DMS79 (cell line): ENCODE results near the gene SKAP1.
"Not testable (repeated sequence)": the region's sequence is repeated elsewhere in the genome, so short reads cannot be mapped to it uniquely, and the experiment has no call there.

Experiments used
- DNase-seq: peaks from one replicate; lab custom pipeline; 2025; lab: John Stamatoyannopoulos, UW

Gene SKAP1

GRCh38 chr17:48209973-48210372 lies 220.0 kb downstream of the SKAP1 start:
- DNase-seq: no peak

- DNase-seq: no peak
Observed at GRCh38 chr17:48207776-48208544, 222.1 kb downstream of the SKAP1 start.

DNA sequence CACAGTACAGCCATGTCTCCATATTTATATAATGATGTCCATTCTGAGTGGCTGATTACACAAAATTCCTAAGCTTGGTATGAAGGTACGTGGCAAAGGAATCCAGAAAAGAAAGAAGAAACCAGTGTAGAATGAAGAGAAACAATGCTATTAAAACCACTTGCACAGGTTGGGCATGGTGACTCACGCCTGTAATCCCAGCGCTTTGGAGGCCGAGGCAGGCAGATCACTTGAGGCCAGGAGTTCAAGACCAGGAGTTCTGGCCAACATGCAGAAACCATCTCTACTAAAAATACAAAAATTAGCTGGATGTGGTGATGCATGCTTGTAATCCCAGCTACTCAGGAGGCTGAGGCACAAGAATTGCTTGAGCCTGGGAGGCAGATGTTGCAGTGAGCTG lies 223.0 kb downstream of the SKAP1 start:
- not testable (repeated sequence) for DNase-seq

DNA sequence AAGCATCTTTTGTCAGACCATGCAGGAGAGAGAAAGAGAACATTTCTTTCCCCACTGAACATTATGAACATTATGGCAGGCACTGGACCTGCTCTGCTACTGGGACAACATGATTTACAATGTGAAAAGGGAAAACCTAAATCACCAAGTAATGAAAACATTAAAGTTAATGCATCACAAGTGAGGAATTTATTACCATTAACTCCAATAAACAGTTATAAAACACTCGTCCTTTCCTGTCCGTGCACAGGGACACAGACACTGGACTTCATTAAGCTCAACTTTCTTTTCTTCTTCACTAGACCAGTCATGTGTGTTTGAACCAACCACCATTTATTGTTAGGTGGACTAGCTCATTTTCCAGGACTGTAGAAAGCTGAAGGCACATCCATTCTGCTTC lies 227.1 kb downstream of the SKAP1 start:
- DNase-seq: no peak

DNA sequence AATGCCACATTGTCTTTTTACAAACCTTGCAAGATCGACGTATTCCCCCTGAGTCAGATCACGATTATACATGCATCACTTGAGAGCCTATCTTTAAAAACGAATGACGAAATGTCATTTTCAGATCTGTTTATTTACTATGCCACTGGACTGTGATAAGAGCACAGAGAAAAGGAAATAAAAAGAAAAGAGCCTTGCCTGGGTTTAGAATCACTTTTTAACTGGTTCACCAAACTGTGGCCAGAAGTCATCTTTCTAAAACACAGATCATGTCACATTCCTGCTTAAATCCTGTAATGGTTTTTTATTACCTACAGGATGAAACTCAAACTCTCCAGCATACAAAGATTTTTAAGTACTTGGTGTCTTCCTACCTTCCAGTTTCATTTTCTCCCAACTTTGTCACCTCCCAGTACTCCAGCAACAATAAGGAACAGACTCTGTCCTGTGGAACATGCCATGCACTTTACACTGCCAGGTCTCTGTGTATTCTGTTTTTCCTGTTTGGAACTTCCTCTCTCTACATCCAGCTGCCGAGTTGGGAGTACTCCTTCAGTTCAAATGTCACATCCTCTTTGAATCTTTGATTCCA lies 231.0 kb downstream of the SKAP1 start:
- DNase-seq: peak; percentile 23

DNA sequence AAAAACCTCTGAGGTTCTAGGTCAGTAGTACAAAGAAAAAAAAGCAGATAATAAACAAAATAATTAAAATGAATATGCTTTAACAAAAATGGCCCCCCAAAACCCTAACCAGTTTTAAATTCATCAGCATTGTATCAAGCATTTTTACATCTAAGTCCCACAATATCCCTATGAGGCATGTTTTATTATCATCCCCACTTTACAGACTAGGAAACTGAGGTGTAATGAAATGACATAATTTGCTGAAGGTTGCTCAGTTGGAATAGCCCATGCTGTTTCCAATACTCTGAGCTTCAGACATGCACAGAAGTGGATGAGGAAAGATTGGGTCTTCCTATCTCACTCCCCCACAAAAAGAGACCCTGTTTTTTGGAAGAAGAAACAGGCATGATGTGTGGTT lies 234.1 kb downstream of the SKAP1 start:
- DNase-seq: no peak

DNA sequence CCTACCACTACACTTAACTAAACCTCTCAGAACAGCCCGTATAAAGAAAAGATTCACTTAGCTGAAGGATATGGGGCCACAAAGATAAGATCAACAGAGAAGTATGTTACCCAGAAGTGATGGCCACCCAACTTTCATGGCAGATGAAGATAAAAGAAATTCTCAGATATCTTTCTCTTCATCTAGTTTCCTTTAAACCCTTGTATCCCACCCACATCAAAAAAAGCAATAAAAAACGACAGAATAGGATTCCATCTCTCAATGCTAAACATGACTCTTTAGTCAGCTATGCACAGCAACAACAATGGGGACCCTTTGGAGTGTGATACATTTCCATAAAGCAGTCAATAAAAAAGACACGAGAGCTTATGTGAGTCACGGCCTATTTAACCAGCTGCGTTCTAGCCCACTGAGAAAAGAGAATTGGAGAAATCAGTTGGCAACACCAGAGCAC lies 235.9 kb downstream of the SKAP1 start:
- DNase-seq: peak; percentile 74

DNA sequence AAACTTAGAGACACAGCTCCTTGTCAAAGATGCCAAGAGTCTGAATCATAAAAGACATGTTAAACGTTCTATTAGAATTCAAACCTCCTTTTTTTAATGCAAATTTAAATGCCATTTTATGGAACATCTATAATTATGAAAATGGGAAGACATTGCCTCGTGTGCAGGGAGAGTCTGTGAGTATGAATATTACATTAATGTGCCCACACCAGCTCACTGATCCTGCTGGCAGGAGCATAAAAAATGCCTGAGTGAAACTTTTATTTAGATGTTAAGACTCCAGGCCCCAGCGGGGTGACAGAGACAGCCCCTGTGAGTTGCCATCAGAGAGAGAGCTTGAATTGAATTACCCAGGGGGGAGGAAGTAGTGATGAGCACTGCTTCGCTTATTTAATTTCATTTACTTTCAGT lies 237.7 kb downstream of the SKAP1 start:
- DNase-seq: no peak

DNA sequence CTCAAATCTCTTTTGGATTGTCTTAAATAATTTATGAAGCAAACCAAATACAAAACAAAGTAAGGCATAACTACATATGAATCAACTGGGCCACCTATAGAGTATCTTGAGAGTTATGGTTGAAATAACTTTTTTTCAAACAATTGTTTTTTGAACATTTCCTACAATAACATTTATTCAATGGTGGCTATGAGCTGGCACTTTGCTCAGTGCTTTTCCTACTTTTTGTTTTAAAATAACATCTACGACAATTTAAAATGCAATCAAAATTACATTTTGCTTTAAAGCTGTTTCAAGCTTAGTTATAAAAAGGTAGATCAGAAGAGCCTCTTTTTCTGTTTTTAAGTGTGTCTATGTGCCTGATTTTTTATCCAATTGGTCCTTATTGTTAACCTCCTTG lies 238.7 kb downstream of the SKAP1 start:
- no peak for DNase-seq

- DNase-seq: no peak
Observed at GRCh38 chr17:48190871-48191270, 239.1 kb downstream of the SKAP1 start.

GRCh38 chr17:48187872-48188608 lies 242.0 kb downstream of the SKAP1 start:
- DNase-seq: peak; percentile 84

GRCh38 chr17:48186317-48186716 lies 243.7 kb downstream of the SKAP1 start:
- DNase-seq: not testable (repeated sequence)

- DNase-seq: no peak
Observed at GRCh38 chr17:48184721-48185120, 245.3 kb downstream of the SKAP1 start.

DNA sequence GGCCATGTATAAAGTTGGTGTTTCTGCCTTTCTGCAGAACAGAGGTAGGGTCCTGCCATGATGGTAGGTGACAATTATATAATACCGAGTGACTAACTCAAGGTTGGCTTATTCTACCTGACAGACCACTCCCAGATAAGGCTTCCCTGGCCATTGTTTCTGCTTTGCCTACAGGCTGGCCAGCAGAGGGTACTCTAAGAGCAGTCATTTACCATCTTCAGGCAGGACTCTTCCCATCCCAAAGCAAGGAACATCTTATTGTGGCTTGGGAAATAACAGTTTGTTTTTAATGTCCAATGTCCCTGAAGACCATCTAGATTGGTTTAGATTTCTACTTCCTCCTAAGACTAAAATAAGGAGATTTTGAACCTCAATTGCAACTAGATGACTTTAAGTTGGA lies 248.4 kb downstream of the SKAP1 start:
- DNase-seq: peak; percentile 24

GRCh38 chr17:48180842-48181629 lies 249.0 kb downstream of the SKAP1 start:
- no peak for DNase-seq

- DNase-seq: no peak
Observed at GRCh38 chr17:48179071-48179945, 250.7 kb downstream of the SKAP1 start.

GRCh38 chr17:48178317-48178716 lies 251.7 kb downstream of the SKAP1 start:
- DNase-seq: no peak

DNA sequence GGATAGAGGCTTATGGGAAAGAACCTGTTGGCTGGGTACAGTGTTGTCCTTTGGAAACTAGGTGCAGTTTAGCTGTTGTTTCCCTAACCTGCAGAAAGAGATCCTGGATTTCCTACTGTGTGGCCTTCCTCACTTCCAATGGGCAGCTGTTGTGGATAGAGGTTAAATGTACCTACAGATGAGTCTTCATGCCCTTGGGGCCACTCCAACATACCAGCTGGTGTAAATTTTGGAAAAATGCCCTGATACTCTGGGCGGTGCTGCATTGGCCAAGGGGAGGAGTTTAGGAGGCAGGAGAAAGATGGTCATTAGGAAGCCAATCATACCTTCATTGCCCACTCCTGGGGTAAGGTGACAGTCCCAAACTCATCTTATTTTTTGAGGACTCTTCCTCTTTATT lies 252.2 kb downstream of the SKAP1 start:
- DNase-seq: no peak

DNA sequence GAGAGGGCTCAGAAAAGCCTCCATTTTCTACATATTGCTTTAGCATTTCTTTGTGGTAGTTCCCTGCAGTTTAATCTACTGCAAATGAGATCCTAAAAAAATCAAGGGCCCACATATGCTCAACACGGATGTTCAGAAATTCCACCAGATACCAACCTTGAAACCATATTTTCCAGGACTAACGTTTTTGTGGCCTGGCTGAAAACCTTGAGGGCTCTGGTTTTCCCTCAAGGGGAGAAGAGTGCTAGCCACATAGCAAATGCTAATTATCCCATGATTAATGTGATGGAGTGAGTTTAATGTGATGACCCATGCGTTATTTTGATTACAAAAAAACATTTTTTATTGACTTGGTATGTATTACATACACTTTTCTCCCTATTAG lies 253.6 kb downstream of the SKAP1 start:
- DNase-seq: no peak

GRCh38 chr17:48175692-48176470 lies 254.1 kb downstream of the SKAP1 start:
- no peak for DNase-seq
